ENCODE data around the gene MYLK3. TPM values are rescaled to one million over a fixed set of nuclear protein-coding genes. Genes with fewer than 3 reads are reported as not detected.

Gene MYLK3
- polyA plus RNA-seq, 4 donors: 0.04 to 0.81 (median 0.25) TPM; not detected in 1

- no peaks in the 10 kb centered on the region for H3K4me1 ChIP-seq (ENCODE audit: control insufficient read depth in 3 of 3, insufficient read depth in 2 of 3, low read depth in 1 of 3, low read length in 2 of 3)
- FAIRE-seq (no peak), DNase-seq (no peak)
- no peaks in the 10 kb centered on the region for H3K27me3 ChIP-seq (ENCODE audit: control insufficient read depth in 3 of 3, insufficient read depth in 3 of 3, low read length in 3 of 3)
- H3K4me3 ChIP-seq (ENCODE audit: low read depth in 1 of 3, low read length in 3 of 3): no peak overlapping the region
- H3K27ac ChIP-seq (ENCODE audit: low read depth in 1 of 3, low read length in 2 of 3): no peak overlapping the region
- no peaks in the 10 kb centered on the region for H3K36me3 ChIP-seq (ENCODE audit: control insufficient read depth in 3 of 3, insufficient read depth in 2 of 3, low read depth in 1 of 3, low read length in 3 of 3)
- WGBS, 3 donors: 70 to 87% (median 73%) methylated on average over 4 of the region's 4 CpGs
- H3K9me3 ChIP-seq (ENCODE audit: control insufficient read depth in 2 of 2, insufficient read depth in 1 of 2, low read depth in 1 of 2, low read length in 1 of 2): no peaks in the 10 kb centered on the region
Observed at GRCh38 chr16:46732561-46732960, 15.6 kb downstream of the MYLK3 start.

DNA sequence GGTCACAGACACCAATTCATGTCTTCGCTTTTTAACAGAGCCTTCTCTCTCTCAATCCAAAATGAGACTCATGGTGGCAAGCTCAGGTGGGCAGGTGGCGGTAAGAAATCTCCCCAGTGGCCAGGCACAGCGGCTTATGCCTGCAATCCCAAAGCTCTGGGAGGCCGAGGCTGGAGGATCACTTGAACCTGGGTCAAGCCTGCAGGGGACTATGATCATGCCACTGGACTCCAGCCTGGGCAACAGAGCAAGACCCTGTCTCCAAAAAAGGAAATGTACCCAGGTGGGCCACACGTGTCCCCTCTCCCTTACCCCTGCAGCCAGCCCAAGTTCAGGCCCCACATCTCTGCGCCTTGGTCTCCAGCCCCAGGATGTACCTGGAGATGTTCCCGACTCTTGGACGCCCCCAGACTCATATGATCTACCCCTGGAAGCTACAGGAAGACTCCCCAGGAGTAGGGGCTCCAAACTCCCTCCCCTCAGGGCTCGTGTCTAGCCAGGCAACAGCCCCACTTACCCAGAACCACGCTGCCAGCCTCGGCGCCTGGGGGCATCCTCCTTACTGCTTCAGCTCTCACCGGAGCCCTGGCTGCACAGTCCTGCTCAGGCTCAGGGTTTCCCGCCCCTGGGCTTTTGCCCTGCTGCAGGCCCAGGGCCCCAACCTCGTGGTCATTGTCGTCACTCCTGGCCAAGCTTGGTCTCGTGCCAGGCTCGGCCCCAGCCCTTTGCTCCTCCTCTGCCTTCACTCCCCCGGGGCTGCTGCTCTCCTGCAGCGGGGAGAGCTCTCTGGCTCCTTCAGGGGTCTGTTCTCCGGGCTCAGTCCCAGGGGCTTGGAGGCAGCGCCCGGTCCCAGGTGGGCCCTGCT lies 16.2 kb downstream of the MYLK3 start:
- H3K4me1 ChIP-seq (ENCODE audit: control insufficient read depth in 3 of 3, insufficient read depth in 2 of 3, low read depth in 1 of 3, low read length in 2 of 3): no peaks in the 10 kb centered on the region
- FAIRE-seq (no peak), DNase-seq (no peak)
- WGBS, 3 donors: 78 to 83% (median 82%) methylated on average over 21 to 23 of the region's 23 CpGs
- no peak overlapping the region for H3K4me3 ChIP-seq (ENCODE audit: low read depth in 1 of 3, low read length in 3 of 3)
- H3K27me3 ChIP-seq (ENCODE audit: control insufficient read depth in 3 of 3, insufficient read depth in 3 of 3, low read length in 3 of 3): no peaks in the 10 kb centered on the region
- no peak overlapping the region for H3K27ac ChIP-seq (ENCODE audit: low read depth in 1 of 3, low read length in 2 of 3)
- no peaks in the 10 kb centered on the region for H3K36me3 ChIP-seq (ENCODE audit: control insufficient read depth in 3 of 3, insufficient read depth in 2 of 3, low read depth in 1 of 3, low read length in 3 of 3)
- no peaks in the 10 kb centered on the region for H3K9me3 ChIP-seq (ENCODE audit: control insufficient read depth in 2 of 2, insufficient read depth in 1 of 2, low read depth in 1 of 2, low read length in 1 of 2)

DNA sequence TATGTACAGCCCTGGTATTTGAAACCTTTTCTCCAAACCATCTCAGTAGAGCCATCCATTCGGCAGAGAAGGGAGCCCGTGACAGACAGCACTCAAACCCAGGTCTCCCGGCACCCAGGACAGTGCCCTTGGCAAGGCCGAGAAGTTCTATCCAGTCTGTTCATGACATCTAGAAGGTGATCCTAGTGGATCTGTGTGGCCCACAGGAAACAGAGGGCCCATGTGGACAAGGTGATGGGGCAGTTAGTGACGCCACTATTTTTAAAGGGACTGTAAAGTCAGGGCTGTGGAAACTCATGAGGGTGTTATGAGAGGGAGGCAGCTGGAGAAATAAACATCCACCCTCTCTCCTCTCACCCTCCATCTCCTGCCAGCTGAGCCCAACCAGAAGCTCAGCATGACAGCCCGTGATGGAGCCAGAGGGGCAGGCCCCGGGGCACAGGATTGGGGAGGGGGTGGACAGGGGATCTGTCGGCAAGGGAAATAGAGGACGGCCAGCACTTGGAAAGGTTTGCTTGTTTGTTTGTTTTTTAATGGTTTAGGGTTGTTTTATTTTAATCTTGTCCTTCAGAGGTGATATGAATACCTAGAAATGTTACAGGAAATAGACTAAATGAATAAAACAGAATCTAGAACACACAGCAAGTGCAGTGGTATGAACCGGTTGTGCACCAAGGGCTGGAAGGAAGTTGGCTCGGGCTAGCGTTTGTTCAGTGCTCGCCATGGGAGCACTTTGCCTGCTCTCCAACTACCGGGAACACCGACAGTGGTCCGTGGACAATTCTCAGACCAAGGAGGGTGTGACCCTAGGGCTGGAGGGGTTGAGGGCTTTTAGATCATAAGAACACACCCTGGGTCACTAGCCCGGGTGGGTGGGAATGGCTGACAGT lies 17.1 kb downstream of the MYLK3 start:
- 74 to 80% (median 76%) methylated on average over 17 of the region's 17 CpGs for WGBS, 3 donors
- no peaks in the 10 kb centered on the region for H3K9me3 ChIP-seq (ENCODE audit: control insufficient read depth in 2 of 2, insufficient read depth in 1 of 2, low read depth in 1 of 2, low read length in 1 of 2)
- no peak overlapping the region for H3K27ac ChIP-seq (ENCODE audit: low read depth in 1 of 3, low read length in 2 of 3)
- H3K4me1 ChIP-seq (ENCODE audit: control insufficient read depth in 3 of 3, insufficient read depth in 2 of 3, low read depth in 1 of 3, low read length in 2 of 3): no peaks in the 10 kb centered on the region
- no peaks in the 10 kb centered on the region for H3K36me3 ChIP-seq (ENCODE audit: control insufficient read depth in 3 of 3, insufficient read depth in 2 of 3, low read depth in 1 of 3, low read length in 3 of 3)
- FAIRE-seq: no peak
- no peaks in the 10 kb centered on the region for H3K27me3 ChIP-seq (ENCODE audit: control insufficient read depth in 3 of 3, insufficient read depth in 3 of 3, low read length in 3 of 3)
- no peak for DNase-seq
- H3K4me3 ChIP-seq (ENCODE audit: low read depth in 1 of 3, low read length in 3 of 3): no peak overlapping the region

- no peaks in the 10 kb centered on the region for H3K9me3 ChIP-seq (ENCODE audit: control insufficient read depth in 2 of 2, insufficient read depth in 1 of 2, low read depth in 1 of 2, low read length in 1 of 2)
- 87 to 93% (median 90%) methylated on average over 8 of the region's 8 CpGs for WGBS, 3 donors
- FAIRE-seq (no peak), DNase-seq (no peak)
- no peaks in the 10 kb centered on the region for H3K4me1 ChIP-seq (ENCODE audit: control insufficient read depth in 3 of 3, insufficient read depth in 2 of 3, low read depth in 1 of 3, low read length in 2 of 3)
- no peaks in the 10 kb centered on the region for H3K27me3 ChIP-seq (ENCODE audit: control insufficient read depth in 3 of 3, insufficient read depth in 3 of 3, low read length in 3 of 3)
- H3K4me3 ChIP-seq (ENCODE audit: low read depth in 1 of 3, low read length in 3 of 3): no peak overlapping the region
- no peak overlapping the region for H3K27ac ChIP-seq (ENCODE audit: low read depth in 1 of 3, low read length in 2 of 3)
- H3K36me3 ChIP-seq (ENCODE audit: control insufficient read depth in 3 of 3, insufficient read depth in 2 of 3, low read depth in 1 of 3, low read length in 3 of 3): no peaks in the 10 kb centered on the region
Observed at GRCh38 chr16:46730126-46730525, 18.0 kb downstream of the MYLK3 start.

- 81 to 90% (median 83%) methylated on average over 7 of the region's 7 CpGs for WGBS, 3 donors
- DNase-seq: no peak
- no peak overlapping the region for H3K4me3 ChIP-seq (ENCODE audit: low read depth in 1 of 3, low read length in 3 of 3)
- no peak for FAIRE-seq
- no peaks in the 10 kb centered on the region for H3K27me3 ChIP-seq (ENCODE audit: control insufficient read depth in 3 of 3, insufficient read depth in 3 of 3, low read length in 3 of 3)
- no peaks in the 10 kb centered on the region for H3K4me1 ChIP-seq (ENCODE audit: control insufficient read depth in 3 of 3, insufficient read depth in 2 of 3, low read depth in 1 of 3, low read length in 2 of 3)
- no peak overlapping the region for H3K27ac ChIP-seq (ENCODE audit: low read depth in 1 of 3, low read length in 2 of 3)
- no peaks in the 10 kb centered on the region for H3K9me3 ChIP-seq (ENCODE audit: control insufficient read depth in 2 of 2, insufficient read depth in 1 of 2, low read depth in 1 of 2, low read length in 1 of 2)
- no peaks in the 10 kb centered on the region for H3K36me3 ChIP-seq (ENCODE audit: control insufficient read depth in 3 of 3, insufficient read depth in 2 of 3, low read depth in 1 of 3, low read length in 3 of 3)
Observed at GRCh38 chr16:46729326-46729995, 18.7 kb downstream of the MYLK3 start.

GRCh38 chr16:46728806-46729205 lies 19.3 kb downstream of the MYLK3 start:
- Histone ChIP-seq H3K4me3 (ENCODE audit: low read depth in 1 of 3, low read length in 3 of 3) (no peak overlapping the region), H3K4me1 (ENCODE audit: control insufficient read depth in 3 of 3, insufficient read depth in 2 of 3, low read depth in 1 of 3, low read length in 2 of 3) (no peaks in the 10 kb centered on the region), H3K9me3 (ENCODE audit: control insufficient read depth in 2 of 2, insufficient read depth in 1 of 2, low read depth in 1 of 2, low read length in 1 of 2) (no peaks in the 10 kb centered on the region), H3K27ac (ENCODE audit: low read depth in 1 of 3, low read length in 2 of 3) (no peak overlapping the region), H3K27me3 (ENCODE audit: control insufficient read depth in 3 of 3, insufficient read depth in 3 of 3, low read length in 3 of 3) (no peaks in the 10 kb centered on the region), H3K36me3 (ENCODE audit: control insufficient read depth in 3 of 3, insufficient read depth in 2 of 3, low read depth in 1 of 3, low read length in 3 of 3) (no peaks in the 10 kb centered on the region)
- DNase-seq: no peak
- 86 to 88% (median 87%) methylated on average over 14 of the region's 14 CpGs for WGBS, 3 donors
- FAIRE-seq: no peak

GRCh38 chr16:46727630-46728029 lies 20.5 kb downstream of the MYLK3 start:
- H3K36me3 ChIP-seq (ENCODE audit: control insufficient read depth in 3 of 3, insufficient read depth in 2 of 3, low read depth in 1 of 3, low read length in 3 of 3): no peaks in the 10 kb centered on the region
- H3K27me3 ChIP-seq (ENCODE audit: control insufficient read depth in 3 of 3, insufficient read depth in 3 of 3, low read length in 3 of 3): no peaks in the 10 kb centered on the region
- no peaks in the 10 kb centered on the region for H3K9me3 ChIP-seq (ENCODE audit: control insufficient read depth in 2 of 2, insufficient read depth in 1 of 2, low read depth in 1 of 2, low read length in 1 of 2)
- no peak overlapping the region for H3K27ac ChIP-seq (ENCODE audit: low read depth in 1 of 3, low read length in 2 of 3)
- WGBS, 3 donors: 61 to 89% (median 79%) methylated on average over 9 of the region's 9 CpGs
- H3K4me3 ChIP-seq (ENCODE audit: low read depth in 1 of 3, low read length in 3 of 3): no peak overlapping the region
- DNase-seq (no peak), FAIRE-seq (no peak)
- H3K4me1 ChIP-seq (ENCODE audit: control insufficient read depth in 3 of 3, insufficient read depth in 2 of 3, low read depth in 1 of 3, low read length in 2 of 3): no peaks in the 10 kb centered on the region

- H3K4me1 ChIP-seq (ENCODE audit: control insufficient read depth in 3 of 3, insufficient read depth in 2 of 3, low read depth in 1 of 3, low read length in 2 of 3): no peaks in the 10 kb centered on the region
- WGBS, 3 donors: 93 to 95% (median 94%) methylated on average over 7 of the region's 7 CpGs
- FAIRE-seq (no peak), DNase-seq (no peak)
- no peaks in the 10 kb centered on the region for H3K36me3 ChIP-seq (ENCODE audit: control insufficient read depth in 3 of 3, insufficient read depth in 2 of 3, low read depth in 1 of 3, low read length in 3 of 3)
- H3K4me3 ChIP-seq (ENCODE audit: low read depth in 1 of 3, low read length in 3 of 3): no peak overlapping the region
- H3K27me3 ChIP-seq (ENCODE audit: control insufficient read depth in 3 of 3, insufficient read depth in 3 of 3, low read length in 3 of 3): no peaks in the 10 kb centered on the region
- no peak overlapping the region for H3K27ac ChIP-seq (ENCODE audit: low read depth in 1 of 3, low read length in 2 of 3)
- no peaks in the 10 kb centered on the region for H3K9me3 ChIP-seq (ENCODE audit: control insufficient read depth in 2 of 2, insufficient read depth in 1 of 2, low read depth in 1 of 2, low read length in 1 of 2)
Observed at GRCh38 chr16:46727184-46727583, 21.0 kb downstream of the MYLK3 start.
